Stimulated activated CD4-positive, alpha-beta T cell treated with anti-CD3 and anti-CD28 coated beads, Interleukin-12 subunit alpha, Interleukin-12 subunit beta, amount 100 ng/mL, for 4 hours (primary cell): ENCODE measurements around the gene GALR2.
"Not testable (repeated sequence)": the region's sequence is repeated elsewhere in the genome, so short reads cannot be mapped to it uniquely, and the experiment has no call there.

Experiments
- DNase-seq: peaks from one replicate; pipeline ENCODE4 v3.0.0-alpha.2; 2020

The GALR2 gene

GRCh38 chr17:76050538-76051467, 23.8 kb upstream of the GALR2 start:
- no peak for DNase-seq

GRCh38 chr17:76051561-76051960, 23.0 kb upstream of the GALR2 start:
- no peak for DNase-seq

GRCh38 chr17:76053246-76054111, 21.1 kb upstream of the GALR2 start:
- peak; percentile 22 for DNase-seq

DNA sequence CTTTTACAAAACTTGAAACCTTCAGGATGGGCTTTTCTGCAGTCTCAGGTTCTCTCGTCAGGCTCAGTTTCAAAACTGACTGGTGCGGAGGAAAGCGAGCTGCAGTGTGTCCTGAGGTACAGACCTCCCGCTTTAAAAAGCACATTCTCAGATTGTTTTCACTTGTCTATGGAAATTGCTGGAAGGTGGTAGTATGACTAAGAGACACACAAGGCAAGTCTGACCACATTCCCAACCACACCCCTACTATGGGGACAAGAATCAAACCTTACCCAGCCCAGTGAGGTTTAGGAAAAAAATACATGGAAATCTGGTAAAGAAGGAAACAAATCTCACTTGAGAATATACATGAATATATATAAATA, 20.5 kb upstream of the GALR2 start:
- DNase-seq = no peak

- no peak for DNase-seq
Observed at GRCh38 chr17:76056882-76057281, 17.7 kb upstream of the GALR2 start.

DNA sequence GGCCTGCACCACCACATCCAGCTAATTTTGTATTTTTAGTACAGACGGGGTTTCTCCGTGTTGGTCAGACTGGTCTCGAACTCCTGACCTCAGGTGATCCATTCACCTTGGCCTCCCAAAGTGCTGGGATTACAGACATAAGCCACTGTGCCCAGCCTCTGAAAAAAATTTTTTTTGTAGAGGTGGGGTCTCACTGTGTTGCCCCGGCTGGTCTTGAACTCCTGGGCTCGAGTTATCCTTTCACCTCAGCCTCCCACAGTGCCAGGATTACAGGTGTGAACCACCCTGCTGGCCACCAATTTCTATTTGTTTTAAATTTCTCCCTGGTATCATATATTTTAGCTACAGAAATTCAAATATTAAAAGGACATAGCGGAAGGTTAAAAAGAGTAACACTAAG, 16.3 kb upstream of the GALR2 start:
- not testable (repeated sequence) for DNase-seq

DNA sequence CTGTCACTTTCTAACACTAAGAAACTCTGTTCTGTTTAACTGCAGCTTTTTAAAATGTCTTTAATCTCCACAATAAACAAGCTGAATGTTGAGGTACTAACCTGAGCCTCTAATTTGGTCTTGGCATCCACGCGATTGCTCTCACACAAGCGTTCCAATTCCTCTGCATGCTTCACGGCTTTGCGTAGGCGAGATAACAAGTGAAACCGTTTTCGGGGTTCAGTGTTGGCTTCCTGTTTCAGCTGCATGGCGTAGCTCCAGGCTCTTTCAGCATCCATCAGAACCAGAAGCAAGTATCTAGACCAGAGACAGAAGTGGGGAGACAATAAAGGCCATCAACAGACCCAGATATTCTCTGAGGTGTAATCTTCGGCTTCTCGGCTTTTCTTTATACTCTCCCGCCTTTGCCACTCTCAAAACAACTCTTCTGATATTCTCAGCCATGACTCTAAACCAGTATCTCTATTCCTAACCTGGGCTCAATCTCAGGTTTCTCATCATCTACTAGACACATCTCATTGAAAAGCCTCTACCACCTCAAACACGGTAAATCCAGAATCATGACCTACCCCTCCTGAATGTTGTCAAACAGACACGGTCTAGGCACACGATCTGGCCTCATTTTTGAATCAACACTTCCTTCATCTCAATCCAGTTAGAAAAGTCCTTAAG, 10.6 kb upstream of the GALR2 start:
- no peak for DNase-seq

- DNase-seq = no peak
Observed at GRCh38 chr17:76065775-76066174, 8.8 kb upstream of the GALR2 start.

- no peak for DNase-seq
Observed at GRCh38 chr17:76071531-76072147, 2.9 kb upstream of the GALR2 start.

DNA sequence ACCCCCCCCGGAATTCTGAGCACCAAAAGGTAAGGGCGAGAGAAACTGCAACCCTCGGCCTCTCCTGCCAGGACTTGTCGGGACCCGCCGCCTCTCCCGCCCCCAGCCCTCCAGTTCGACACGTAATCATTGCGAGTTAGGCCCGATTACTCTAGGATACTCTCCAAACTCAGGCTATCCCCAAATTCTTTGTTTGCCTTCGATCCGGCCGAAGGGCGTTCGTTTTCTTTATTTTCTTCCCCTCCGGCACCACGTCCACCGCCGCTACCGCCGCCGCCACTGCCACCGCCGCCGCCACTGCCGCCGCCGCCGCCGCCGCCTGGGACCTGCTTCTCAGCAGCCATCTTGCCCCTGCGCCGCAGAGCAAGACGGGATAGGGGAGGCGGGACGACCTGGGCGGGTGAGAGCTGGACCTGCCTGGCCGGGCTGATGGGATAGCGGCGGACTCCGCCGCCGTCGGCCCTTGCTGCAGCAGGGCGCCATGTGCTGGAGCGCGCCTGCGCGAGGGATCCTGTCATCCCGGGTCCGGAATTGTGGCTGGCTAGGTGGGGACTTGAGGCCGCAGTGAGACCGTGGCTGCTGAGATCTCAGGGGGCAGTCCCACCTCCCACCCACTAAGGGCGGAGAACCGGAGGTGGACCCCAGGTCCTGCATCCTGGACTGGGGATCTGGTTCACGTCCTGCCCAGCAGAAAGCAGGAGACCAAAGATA, 2.3 kb upstream of the GALR2 start, which contains the start of gene SRP68:
Gene SRP68 (minus strand): TSS at position 370 of the 711 bp plus-strand sequence. CDS start 26 bp downstream, at position 344.
- DNase-seq = peak; percentile 78

- no peak for DNase-seq
Observed at GRCh38 chr17:76075364-76076145, 974 bp downstream of the GALR2 start.

DNA sequence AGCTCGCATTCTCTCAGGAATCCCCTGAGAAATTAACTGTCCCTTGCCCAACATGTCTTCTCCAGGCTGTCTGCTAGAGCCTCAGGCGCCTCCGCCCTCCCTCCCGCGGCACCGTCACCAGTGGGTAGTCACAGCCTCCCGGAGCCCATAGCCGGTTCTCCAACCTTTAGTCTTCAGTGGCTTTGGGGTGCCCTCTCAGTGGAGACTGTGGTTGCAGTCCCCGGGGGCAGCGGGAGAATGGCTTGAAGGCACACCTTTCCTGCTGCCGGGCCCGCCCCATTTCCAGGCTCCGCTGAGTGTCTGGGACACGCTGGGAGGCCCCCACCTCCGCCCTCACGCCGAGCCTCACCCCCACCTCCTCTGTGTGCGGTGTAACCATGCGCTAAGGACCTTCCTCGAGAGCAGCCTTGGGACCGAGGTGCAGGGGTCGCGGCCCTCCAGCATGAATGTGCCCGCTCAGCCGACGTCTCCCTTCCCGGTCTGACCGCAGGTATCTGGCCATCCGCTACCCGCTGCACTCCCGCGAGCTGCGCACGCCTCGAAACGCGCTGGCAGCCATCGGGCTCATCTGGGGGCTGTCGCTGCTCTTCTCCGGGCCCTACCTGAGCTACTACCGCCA, 1.7 kb downstream of the GALR2 start:
- DNase-seq = no peak

GRCh38 chr17:76076765-76077583, 2.4 kb downstream of the GALR2 start:
- DNase-seq = no peak

DNA sequence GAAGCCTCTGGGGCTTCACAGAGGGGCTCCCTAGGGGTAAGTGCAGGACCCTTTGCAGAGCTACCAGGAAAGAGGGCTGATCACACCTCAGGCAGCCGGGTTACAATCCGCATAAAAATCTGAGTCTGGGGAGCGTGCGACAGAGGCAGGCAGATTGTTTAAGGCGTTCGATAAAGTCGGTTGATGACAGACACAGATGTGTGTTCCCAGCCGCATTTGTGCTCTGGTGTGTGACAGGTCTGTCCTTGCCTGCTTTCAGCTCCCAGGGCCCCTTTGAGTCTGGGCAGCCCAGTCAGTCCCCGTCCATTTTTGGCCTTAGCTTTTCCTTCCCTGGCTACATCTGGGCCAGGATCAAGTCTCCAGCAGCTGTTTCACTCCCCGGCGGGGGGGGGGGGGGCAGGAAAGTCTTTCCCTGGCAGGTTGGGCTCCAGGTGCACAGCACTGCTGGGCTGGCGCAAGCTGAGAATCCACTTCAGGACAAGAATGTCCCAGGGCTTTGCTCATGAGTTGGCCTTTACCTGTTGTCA, 3.1 kb downstream of the GALR2 start:
- DNase-seq = no peak

DNA sequence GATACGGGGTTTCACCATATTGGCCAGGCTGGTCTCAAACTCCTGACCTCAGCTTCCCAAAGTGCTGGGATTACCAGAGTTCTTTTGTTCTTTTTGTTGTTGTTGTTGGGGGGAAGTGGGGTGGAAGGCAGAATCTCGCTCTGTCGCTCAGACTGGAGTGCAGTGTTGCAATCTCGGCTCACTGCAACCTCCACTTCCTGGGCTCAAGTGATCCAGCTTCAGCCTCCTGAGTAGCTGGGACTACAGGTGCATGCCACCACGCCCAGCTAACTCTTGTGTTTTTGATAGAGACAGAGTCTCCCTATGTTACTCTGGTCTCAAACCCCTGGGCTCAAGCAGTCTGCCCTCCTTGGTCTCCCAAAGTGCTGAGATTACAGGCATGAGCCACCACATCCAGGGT, 3.8 kb downstream of the GALR2 start:
- DNase-seq = not testable (repeated sequence)

- no peak for DNase-seq
Observed at GRCh38 chr17:76078860-76079534, 4.4 kb downstream of the GALR2 start, which contains the start of gene ZACN. Gene ZACN, plus strand, starts transcription at chr17:76079182. Its CDS starts 83 bp downstream, at chr17:76079265.

DNA sequence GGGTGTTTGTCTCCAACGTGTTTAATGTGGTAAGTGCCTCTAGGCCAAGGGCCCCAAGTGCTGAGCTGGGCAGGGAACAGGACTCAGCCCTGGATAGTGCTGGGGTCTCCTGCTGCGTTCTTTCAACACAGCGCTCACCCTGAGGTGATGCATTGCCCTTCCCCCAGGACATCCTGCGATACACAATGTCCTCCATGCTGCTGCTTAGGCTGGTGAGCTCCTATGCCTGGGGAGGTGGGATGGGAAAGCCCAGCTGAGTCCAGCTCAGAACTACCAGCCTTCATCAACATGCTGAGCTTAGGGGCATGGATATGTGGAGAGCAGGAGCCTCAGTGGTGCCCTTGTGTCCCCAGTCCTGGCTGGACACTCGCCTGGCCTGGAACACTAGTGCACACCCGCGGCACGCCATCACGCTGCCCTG, 5.0 kb downstream of the GALR2 start:
- no peak for DNase-seq

DNA sequence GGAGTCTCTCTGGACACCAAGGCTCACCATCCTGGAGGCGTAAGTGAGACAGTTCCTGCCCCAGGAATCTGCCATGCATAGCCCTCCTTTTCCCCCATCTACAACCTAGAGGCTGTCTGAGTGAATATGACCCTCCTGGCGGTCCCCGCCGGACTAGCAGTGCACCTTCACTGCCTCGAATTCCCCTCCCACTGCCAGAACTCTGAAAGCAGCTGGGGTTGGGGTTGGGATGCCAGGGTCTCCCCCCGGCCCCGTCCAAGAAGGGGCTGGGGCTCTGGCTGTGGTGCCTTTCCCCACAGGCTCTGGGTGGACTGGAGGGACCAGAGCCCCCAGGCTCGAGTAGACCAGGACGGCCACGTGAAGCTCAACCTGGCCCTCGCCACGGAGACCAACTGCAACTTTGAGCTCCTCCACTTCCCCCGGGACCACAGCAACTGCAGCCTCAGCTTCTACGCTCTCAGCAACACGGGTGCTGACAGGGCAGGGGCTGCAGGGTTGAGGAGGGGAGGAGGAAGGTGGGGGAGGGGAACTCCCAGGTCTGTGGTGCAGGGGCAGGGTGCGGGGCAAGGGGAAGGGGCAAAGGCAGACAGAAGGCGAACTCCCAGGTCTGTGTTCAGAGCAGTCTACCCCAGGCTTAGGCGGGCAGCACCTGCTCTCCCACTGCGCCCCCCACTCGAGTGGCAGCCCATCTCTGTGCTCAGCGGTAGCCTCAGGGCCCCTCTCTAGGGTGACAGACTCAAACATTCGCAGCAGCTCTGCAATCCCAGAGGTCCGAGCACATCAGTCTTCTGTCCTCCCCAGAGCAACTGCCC, 5.6 kb downstream of the GALR2 start:
- DNase-seq = no peak
